ENCODE results near the gene ELP6.
"Not testable (repeated sequence)": the region's sequence is repeated elsewhere in the genome, so short reads cannot be mapped to it uniquely, and the experiment has no call there.

The ELP6 gene

DNA sequence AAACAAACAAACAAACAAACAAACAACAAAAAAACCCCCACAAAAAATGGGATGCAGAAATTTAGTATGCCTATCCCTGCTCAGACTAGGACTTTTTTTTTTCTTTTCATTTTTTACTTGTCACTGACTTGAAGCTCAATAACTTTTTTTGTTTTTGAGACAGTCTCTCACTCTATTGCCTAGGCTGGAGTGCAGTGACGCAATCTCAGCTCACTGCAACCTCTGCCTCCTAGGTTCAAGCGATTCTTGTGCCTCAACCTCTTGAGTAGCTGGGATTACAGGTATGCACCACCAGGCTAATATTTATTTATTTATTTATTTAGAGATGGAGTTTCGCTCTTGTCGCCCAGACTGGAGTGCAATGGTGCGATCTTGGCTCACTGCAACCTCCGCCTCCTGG is 8.2 kb downstream of the ELP6 start:
- not testable (repeated sequence) for DNase-seq

DNA sequence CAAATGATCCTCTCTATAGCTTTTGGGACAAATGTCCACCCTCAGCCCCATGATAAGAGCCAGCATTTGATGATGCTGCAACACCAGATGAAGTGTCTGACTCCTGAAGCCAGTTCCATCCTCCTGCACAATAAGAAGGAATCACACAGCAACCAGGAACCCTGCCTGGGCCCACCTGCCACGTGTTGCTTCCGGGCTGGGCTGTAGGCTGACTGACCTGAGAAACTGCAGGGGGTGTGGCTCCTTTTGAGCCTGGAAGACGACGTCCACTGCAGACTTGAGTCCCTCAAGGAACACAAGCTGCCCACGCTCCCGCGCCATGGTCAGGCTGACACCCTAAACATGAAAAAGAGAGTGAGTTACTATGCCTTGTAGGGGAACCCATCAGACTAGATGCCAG is 9.4 kb downstream of the ELP6 start:
- no peak for DNase-seq

GRCh38 chr3:47503033-47503432 is 10.5 kb downstream of the ELP6 start:
- no peak for DNase-seq

GRCh38 chr3:47496892-47497291 is 16.6 kb downstream of the ELP6 start:
- no peak for DNase-seq

DNA sequence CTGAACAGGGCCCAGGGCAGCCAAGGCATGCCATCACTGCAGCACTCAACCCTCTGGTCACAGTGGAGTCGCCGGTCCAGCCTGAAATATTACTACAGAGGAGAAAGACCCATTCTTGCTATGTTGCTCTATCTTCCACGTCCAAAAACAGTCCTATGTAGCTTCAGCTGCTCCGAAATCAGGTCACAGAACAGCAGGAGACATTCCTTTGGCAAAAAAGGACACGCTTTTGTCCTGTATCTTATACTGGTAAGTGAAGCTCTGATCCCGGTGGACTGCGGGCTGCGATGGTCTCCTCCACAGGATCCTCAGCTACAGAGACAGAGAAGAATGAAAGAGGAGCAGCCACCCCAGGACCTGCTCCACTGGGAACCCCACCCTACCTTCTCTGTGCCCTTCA is 17.6 kb downstream of the ELP6 start:
- no peak for DNase-seq

DNA sequence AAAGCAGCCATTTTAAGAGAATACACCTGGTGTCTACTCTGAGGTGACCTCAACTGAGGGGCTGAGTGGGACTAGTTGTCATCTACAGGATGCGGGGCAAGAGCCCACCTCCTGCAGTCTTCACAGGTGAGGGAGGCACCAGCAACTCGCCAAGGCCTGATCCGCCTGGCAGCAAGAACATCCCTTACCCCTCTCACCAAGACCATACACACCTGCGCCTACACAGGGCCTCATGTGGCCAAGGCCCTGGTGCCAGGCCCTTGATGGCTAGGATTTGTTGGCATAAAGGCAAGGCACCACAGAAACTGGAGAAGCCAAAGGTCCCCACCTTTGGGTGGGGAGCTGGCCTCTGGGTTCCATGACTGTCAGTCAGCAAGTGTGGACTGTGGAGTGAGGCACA is 18.4 kb downstream of the ELP6 start:
- no peak for DNase-seq

GRCh38 chr3:47491777-47492176 is 21.7 kb downstream of the ELP6 start:
- no peak for DNase-seq

DNA sequence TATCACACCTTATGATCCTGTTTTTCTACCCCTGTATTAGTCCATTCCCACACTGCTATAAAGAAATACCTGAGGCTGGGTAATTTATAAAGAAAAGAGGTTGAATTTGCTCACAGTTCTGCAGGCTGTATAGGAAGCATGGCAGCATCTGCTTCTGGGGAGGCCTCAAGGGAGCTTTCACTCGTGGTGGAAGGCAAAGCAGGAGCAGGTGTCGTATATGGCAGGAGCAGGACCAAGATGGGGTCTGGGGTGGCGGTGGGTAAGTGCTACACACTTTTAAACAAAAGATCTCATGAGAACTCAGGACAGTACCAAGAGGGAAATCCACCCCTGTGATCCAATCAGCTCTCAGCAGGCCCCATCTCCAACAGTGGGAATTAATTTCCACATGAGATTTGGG is 22.3 kb downstream of the ELP6 start:
- no peak for DNase-seq

- DNase-seq, result no peak
Observed at GRCh38 chr3:47487265-47487664, 26.2 kb downstream of the ELP6 start.

- no peak for DNase-seq
Observed at GRCh38 chr3:47485812-47486211, 27.7 kb downstream of the ELP6 start.

- no peak for DNase-seq
Observed at GRCh38 chr3:47482366-47482765, 31.1 kb downstream of the ELP6 start.

DNA sequence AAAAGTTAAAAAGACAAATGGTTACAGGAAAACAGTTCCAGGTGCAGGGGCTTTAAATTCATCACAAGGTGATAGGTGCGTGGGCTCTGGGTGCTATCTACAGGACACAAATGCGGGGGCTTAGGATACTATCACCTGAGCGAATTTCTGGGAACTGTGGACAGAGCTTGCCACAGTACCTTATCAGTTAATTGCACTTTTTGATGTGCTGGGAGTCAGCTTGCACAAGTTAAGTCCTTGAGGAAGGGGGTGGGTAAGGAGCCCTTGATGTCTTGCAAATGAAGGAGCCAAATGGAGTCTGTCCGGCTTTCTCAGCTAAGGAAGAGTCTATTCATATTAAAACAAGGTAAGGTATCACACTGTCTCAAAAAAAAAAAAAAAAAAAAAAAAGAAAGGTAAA is 31.7 kb downstream of the ELP6 start:
- DNase-seq, result not testable (repeated sequence)

- not testable (repeated sequence) for DNase-seq
Observed at GRCh38 chr3:47480267-47480666, 33.2 kb downstream of the ELP6 start.

DNA sequence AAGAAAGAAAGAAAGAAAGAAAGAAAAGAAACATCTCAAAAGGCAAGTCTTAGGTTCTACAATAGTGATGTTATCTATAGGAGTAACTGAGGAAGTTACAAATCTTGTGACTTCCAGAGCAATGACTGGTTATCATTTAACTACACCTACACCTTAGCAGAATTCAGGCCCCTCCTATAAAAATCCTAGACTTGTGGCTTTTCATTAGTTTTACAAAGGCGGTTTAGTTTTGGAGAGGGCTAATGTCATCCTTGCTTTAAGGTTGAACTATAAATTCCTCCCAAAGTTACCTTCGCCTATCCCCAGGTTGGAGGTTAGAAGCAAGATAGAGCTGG is 33.7 kb downstream of the ELP6 start:
- DNase-seq, result no peak

DNA sequence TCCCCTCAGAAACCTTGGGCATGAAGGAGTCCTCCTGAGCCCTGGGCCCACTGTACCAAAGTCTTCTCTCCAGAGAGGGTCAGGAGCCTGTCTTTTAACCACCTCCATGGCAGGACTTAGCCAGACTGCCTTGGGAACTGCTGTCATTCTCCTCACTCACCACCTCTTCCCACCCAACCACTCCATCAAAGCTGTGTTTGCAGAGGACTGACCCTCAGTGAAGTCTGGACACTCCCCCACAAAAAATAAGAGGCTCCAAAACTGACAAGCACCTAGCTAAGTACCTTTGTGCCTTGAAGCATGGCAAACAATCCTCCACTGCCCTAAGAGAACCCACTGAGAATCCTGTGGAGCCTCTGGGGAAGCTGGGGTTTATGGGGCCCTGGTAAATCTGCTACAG is 35.5 kb downstream of the ELP6 start:
- no peak for DNase-seq

DNA sequence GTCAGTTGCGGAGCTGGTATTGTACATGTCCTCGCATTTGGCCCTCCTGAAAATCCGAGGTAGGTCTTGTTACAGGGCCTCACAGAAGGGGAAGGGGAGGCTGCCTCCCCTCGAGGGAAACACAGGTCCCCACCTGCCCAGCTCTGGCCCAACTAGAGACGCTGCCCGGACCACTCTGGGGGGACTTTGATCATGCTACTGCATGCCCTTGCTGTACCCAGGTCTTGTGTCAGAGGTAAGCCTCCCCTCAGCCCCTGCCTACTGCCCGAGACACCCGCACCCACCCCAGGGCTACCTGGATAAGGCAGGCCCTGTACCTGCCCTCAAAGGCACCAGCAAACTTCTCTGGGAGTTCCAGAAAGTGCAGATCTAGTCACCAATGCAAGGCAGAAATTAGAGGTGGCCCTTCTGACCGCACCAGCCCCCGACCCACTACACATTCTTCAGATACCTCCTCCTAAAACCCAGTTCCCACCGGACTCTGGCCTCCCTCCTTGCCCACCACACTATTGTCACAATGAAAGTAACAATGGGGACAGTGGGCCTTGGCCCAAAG is 36.8 kb downstream of the ELP6 start:
- DNase-seq, result no peak

DNA sequence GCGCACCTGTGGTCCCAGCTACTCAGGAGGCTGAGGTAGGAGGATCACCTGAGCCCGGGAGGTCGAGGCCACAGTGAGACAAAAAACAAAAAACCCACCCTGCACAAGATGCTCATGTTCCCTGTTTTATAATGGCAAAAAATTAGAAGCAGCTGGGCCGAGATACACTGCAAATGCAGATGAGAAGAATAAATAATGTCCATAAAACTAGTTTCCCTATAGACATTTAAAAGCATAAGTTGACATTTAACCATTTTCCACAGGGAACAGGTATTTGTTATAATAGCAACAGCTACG is 37.2 kb downstream of the ELP6 start:
- no peak for DNase-seq

DNA sequence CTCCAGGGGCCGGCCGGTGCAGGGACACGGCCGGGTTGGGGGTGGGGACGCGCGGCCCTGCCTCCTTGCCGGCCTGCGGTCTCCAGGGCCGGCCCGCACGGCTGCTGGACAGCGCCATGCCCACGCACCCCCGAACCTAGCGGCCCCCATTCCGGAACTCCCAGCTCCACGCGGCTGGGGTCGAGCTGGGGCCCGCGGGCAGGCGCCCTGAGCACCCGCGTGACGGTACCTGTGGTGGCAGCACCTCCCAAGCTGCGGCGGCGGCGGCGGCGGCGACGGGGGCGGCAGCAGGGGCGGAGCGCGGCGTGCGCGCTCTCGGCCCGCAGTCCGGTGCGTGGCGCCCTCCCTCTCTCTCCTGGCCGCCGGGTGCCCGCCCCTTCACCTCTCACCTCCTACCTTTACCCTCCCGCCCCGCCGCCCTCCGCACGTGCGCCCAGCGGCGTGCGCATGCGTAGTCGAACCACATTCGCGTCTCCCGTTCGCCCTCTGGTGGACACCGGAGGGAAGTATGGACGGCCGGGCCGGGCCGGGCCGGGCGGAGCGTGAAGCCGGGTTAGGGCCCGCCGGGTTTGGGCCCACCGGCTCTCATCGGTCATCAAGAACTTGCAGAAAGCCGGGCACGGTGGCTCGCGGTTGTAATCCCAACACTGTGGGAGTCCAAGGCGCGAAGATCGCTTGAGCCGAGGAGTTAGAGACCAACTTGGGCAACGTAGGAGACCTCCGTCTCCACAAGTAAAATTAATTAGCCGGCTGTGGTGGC is 37.8 kb downstream of the ELP6 start, which contains the start of gene SCAP:
Gene SCAP (minus strand): TSS at position 372 of the 760 bp plus-strand sequence. CDS start 32,948 bp downstream, outside the sequence.
- DNase-seq, result peak; percentile 43

DNA sequence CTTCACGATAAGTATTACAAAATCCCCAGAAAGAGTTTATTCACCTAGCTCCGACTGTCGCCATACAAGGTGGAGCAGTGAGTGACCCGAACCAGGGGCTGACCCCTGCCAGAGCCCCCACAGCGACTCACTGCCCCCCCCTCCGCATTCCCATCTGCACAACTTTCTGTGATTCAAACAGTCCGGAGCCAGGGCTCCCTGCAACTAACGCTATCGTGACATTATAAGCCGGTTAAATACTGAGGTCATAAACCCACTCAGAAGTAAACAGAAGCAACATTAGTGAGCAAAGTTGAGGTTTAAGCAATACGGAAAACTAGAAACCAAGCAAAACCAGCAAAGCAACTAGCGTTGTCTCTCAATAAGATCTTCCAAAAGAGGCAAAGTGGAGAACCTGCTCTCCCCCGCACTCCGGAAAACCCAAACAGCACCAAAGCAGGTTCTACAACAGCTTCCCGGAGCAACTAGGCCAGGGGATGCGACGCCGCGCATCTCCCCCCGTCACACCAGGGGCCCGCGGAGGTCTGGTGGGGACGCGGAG is 38.4 kb downstream of the ELP6 start:
- DNase-seq, result no peak

- no peak for DNase-seq
Observed at GRCh38 chr3:47473391-47473790, 40.1 kb downstream of the ELP6 start.

- DNase-seq, result no peak
Observed at GRCh38 chr3:47469616-47470015, 43.9 kb downstream of the ELP6 start.

DNA sequence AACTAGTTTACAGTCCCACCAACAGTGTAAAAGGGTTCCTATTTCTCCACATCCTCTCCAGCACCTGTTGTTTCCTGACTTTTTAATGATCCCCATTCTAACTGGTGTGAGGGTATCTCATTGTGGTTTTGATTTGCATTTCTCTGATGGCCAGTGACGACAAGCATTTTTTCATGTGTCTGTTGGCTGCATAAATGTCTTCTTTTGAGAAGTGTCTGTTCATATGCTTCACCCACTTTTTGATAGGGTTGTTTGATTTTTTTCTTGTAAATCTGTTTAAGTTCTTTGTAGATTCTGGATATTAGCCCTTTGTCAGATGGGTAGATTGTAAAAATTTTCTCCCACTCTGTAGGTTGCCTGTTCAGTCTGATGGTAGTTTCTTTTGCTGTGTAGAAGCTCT is 45.2 kb downstream of the ELP6 start:
- DNase-seq, result not testable (repeated sequence)

- no peak for DNase-seq
Observed at GRCh38 chr3:47464588-47464987, 48.9 kb downstream of the ELP6 start.

DNA sequence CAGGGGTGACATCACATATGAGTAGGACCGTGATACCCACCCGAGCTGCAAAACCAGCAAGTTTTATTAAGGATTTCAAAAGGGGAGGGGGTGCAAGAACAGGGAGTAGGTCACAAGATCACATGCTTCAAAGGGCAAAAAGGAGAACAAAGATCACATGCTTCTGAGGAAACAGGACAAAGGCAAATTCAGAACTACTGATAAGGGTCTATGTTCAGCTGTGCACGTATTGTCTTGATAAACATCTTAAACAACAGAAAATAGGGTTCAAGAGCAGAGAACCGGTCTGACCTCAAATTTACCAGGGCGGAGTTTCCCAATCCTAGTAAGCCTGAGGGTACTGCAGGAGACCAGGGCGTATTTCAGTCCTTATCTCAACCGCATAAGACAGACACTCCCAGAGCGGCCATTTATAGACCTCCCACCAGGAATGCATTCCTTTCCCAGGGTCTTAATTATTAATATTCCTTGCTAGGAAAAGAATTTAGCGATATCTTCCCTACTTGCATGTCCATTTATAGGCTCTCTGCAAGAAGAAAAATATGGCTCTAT is 53.9 kb downstream of the ELP6 start:
- not testable (repeated sequence) for DNase-seq

- no peak for DNase-seq
Observed at GRCh38 chr3:47456984-47457383, 56.5 kb downstream of the ELP6 start.
